Upper lobe of left lung (tissue), 6 donors: ENCODE data around the gene PPP1R10. TPM values are rescaled to one million over a fixed set of nuclear protein-coding genes. Genes with fewer than 3 reads are reported as not detected.
"Not testable (repeated sequence)": the region's sequence is repeated elsewhere in the genome, so short reads cannot be mapped to it uniquely, and the experiment has no call there.

Source experiments
- ATAC-seq, 2 donors: fragments of 200-7000 bp; cut with Tn5 transposase; one replicate each; pipeline ENCODE4 v1.9.1; 2022; ENCODE audit warnings: mild to moderate bottlenecking in 2 of 2, moderate library complexity in 2 of 2; ENCODE audit not compliant: low FRiP score in 2 of 2
- DNase-seq, 2 donors: peaks; one replicate each; pipeline ENCODE4 v3.0.0-alpha.2; 2019 to 2020
- H3K27ac ChIP-seq, 4 donors: fragments of 200-600 bp; sonication (generic); one replicate each; pipeline ENCODE4 v1.5.1; 2016 to 2019
- H3K27me3 ChIP-seq, 4 donors: fragments of 200-600 bp; sonication (generic); one replicate each; pipeline ENCODE4 v1.5.1; 2017 to 2019
- H3K36me3 ChIP-seq, 4 donors: fragments of 200-600 bp; sonication (generic); one replicate each; pipeline ENCODE4 v1.5.1; 2016 to 2019
- H3K4me1 ChIP-seq, 4 donors: fragments of 200-600 bp; sonication (generic); one replicate each; pipeline ENCODE4 v1.5.1; 2018 to 2019
- H3K4me3 ChIP-seq, 4 donors: fragments of 200-600 bp; sonication (generic); one replicate each; pipeline ENCODE4 v1.5.1; 2017 to 2019; ENCODE audit warnings: mild to moderate bottlenecking in 2 of 4, moderate library complexity in 1 of 4
- H3K9me3 ChIP-seq, 4 donors: fragments of 200-600 bp; sonication (generic); one replicate each; pipeline ENCODE4 v1.5.1; 2018 to 2019
- CTCF ChIP-seq, 6 experiments: fragments of 450-650 bp in 4 of 6; fragments of 200-600 bp in 2 of 6; sonication (generic) in 2 of 6; IDR thresholded peaks; one replicate each; pipeline ENCODE4 v1.5.1; 2016 to 2019; ENCODE audit warnings: antibody characterized with exemption in 6 of 6
- EP300 ChIP-seq, 4 donors: sonication (generic); formaldehyde crosslinking; IDR thresholded peaks; one replicate each; pipeline ENCODE4 v1.5.1; 2017; ENCODE audit warnings: antibody characterized with exemption in 4 of 4, control low read depth in 2 of 4
- POLR2A ChIP-seq, 4 donors: fragments of 450-650 bp; IDR thresholded peaks; one replicate each; pipeline ENCODE4 v1.5.1; 2016 to 2017; ENCODE audit warnings: antibody characterized with exemption in 4 of 4, mild to moderate bottlenecking in 2 of 4
- POLR2AphosphoS5 ChIP-seq, 2 donors: sonication (generic); formaldehyde crosslinking; IDR thresholded peaks; one replicate each; pipeline ENCODE4 v1.5.1; 2017; ENCODE audit warnings: antibody characterized with exemption in 2 of 2
- WGBS, 2 donors: methylation state at CpG; one replicate each; pipeline ENCODE4 v1.1.5; 2017 to 2018; 5-methylcytosine and 5-hydroxymethylcytosine counted together
- total RNA-seq, 6 donors: library from RNA; depleted of rRNA in 4 of 6; stranded (reverse); fragments of >200 nt in 4 of 6; gene quantifications; one replicate each; pipeline versions ENCODE4 v1.1.0 to v1.2.1, GENCODE V29; 2016 to 2021
- donor health status: DM: no; HTN: no; CAD: no; lungs with moderate emphysema.
- donor health status: DM: no; HTN: yes; CAD: no; lungs with severe emphysema.

The PPP1R10 gene
- 10 to 100 TPM; 32.0 to 72.1 (median 50.7) TPM for total RNA-seq

DNA sequence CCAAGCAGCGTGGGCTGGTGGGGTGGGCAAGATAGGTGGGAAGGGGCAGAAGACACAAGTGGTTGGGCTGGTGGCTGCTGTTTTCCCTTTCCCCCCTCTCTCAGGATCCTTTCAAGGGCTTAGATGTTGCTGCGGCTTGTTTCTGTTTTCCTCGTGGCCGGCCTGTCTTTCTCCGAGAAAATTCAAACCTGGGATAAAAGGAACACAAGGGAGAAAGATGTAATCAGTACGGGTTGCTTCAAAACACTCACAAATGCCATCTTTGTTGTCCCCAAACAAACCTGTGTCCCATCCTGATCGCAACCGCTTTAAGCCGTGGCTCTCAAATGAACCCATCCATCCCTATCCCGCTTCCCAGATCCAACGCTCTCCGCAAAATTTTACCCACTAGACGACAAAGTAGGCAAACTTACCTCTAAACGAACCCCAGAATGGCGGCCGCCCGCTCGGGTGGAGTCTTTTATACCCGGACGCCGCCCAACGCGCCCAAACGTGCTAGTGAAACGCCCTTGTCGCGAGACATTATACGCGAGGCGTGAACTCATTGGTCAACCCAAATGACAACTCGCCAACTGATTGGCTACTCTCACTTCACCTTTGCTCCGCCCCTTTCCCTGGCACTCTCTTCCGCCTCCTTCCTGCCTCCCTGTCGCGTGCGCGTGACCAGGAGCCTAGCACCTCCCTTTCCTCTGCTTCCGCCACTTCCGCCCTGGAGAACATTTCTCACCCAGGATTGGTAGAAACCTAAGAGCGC lies at the start of gene PPP1R10:
TSS of gene PPP1R10 (minus strand) at position 433 of the 754 bp plus-strand sequence. CDS start 7,299 bp downstream, outside the sequence.
- Histone ChIP-seq H3K9me3 (no peaks in the 10 kb centered on the region), H3K27ac (peak within 1 kb of the TSS; percentile 95 to 98 (median 96)), H3K4me3 (peak within 1 kb of the TSS; percentile 67 to 87 (median 78)), H3K4me1 (peaks cover 37 to 45% (median 38%) of the 10 kb centered on the region in 4 donors), H3K36me3 (peaks cover 12 to 48% (median 27%) of the 10 kb centered on the region in 4 donors), H3K27me3 (no peaks in the 10 kb centered on the region)
- WGBS, 2 donors: 0% methylated on average over 40 of the region's 40 CpGs
- ATAC-seq: peak; percentile 94 to 97
- TF ChIP-seq CTCF (IDR thresholded peaks at IDR 0.05): no peak
- peak; percentile 99 to 100 for TF ChIP-seq POLR2AphosphoS5 (IDR thresholded peaks at IDR 0.05)
- peak; percentile 97 to 100 (median 99) for TF ChIP-seq POLR2A (IDR thresholded peaks at IDR 0.05)
- TF ChIP-seq EP300 (IDR thresholded peaks at IDR 0.05): peak in 1 of 4 donors; percentile 73
- DNase-seq: peak; percentile 96 to 99

DNA sequence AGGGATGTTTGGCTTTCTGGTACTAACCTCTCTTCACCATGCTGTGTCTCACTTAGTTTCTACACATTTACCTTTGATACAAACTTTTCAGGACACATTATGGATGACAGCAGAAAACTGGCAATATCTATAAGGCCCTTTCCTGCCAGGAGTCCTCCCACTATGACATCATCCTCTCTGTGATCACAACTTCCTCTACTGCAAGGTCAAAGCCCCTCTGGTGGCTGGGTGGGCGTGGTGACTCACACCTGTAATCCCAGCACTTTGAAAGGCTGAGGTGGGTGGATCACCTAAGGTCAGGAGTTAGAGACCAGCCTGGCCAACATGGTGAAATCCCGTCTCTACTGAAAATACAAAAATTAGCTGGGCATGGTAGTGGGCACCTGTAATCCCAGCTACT lies 49.3 kb upstream of the PPP1R10 start:
- not testable (repeated sequence) for DNase-seq, H3K9me3 ChIP-seq, ATAC-seq, H3K4me1 ChIP-seq, H3K27ac ChIP-seq, H3K4me3 ChIP-seq, H3K27me3 ChIP-seq
- H3K36me3 ChIP-seq: peaks cover 25 to 98% (median 77%) of the 10 kb centered on the region in 4 donors
- WGBS, 2 donors: 90 to 100% methylated on average over 2 of the region's 2 CpGs

- TF ChIP-seq EP300 (IDR thresholded peaks at IDR 0.05) (no peak), POLR2AphosphoS5 (IDR thresholded peaks at IDR 0.05) (no peak), POLR2A (IDR thresholded peaks at IDR 0.05) (no peak), CTCF (IDR thresholded peaks at IDR 0.05) (no peak)
- Histone ChIP-seq H3K27ac (no peak overlapping the region), H3K9me3 (no peaks in the 10 kb centered on the region), H3K4me1 (no peaks in the 10 kb centered on the region), H3K36me3 (peaks cover 27 to 100% (median 84%) of the 10 kb centered on the region in 4 donors), H3K4me3 (no peak overlapping the region), H3K27me3 (no peaks in the 10 kb centered on the region)
- ATAC-seq: no peak
- peak in 1 of 2 donors; percentile 56 for DNase-seq
- 92 to 95% methylated on average over 34 of the region's 34 CpGs for WGBS, 2 donors
These were observed 48.1 kb upstream of the PPP1R10 start for GRCh38 chr6:30664994-30665767.

DNA sequence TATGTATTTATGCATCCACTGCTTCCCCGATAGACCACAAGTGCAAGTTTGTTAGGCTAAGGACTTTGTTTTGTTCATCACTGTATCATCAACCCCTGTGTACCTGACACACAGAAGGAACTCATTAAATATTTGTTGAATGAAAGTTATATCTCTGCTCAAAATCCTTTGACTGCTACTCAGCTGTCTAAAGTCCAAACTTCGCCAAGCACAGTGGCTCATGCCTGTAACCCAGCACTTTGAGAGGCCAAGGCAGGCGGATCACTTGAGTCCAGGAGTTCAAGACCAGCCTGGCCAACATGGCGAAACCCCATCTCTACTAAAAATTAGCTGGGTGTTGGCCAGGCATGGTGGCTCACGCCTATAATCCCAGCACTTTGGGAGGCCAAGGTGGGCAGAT lies 40.9 kb upstream of the PPP1R10 start:
- not testable (repeated sequence) for H3K27ac ChIP-seq, ATAC-seq, H3K27me3 ChIP-seq, DNase-seq, H3K4me3 ChIP-seq, H3K9me3 ChIP-seq, H3K4me1 ChIP-seq
- peaks cover 56 to 100% (median 99%) of the 10 kb centered on the region in 4 donors for H3K36me3 ChIP-seq
- WGBS, 2 donors: 95 to 99% methylated on average over 5 of the region's 5 CpGs

DNA sequence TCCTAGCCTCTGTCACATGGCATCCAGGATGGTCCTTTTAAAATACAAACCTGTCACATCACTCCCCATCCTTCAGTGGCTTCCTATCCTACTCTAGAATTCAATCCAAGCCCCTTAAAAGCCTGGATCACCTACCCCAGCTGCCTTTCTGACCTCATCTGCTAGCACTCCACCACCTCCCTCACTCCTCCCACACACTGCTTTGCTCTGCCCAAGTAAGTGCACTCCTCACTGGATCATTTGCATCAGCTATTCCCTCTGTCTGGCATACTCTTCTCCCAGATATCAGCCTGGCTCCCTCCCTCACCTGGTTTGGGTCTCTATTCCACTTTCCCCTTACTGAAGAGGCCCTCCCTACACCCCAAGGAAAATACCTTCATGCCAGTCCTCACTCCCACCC lies 40.4 kb upstream of the PPP1R10 start:
- DNase-seq: no peak
- Histone ChIP-seq H3K9me3 (no peaks in the 10 kb centered on the region), H3K27ac (no peak overlapping the region), H3K27me3 (no peaks in the 10 kb centered on the region), H3K36me3 (peaks cover 52 to 100% (median 99%) of the 10 kb centered on the region in 4 donors), H3K4me1 (no peaks in the 10 kb centered on the region), H3K4me3 (no peak overlapping the region)
- ATAC-seq: no peak
- no peak for TF ChIP-seq POLR2AphosphoS5 (IDR thresholded peaks at IDR 0.05)
- TF ChIP-seq CTCF (IDR thresholded peaks at IDR 0.05): no peak
- no peak for TF ChIP-seq EP300 (IDR thresholded peaks at IDR 0.05)
- TF ChIP-seq POLR2A (IDR thresholded peaks at IDR 0.05): no peak
